HG03064 (cell line): Measurements from ENCODE around the gene CRLF1.
"Not testable (repeated sequence)": the region's sequence is repeated elsewhere in the genome, so short reads cannot be mapped to it uniquely, and the experiment has no call there.

ENCODE experiments used
- ATAC-seq: cut with Tn5 transposase; IDR thresholded peaks from one replicate; pipeline ENCODE4 v1.9.1; 2021; ENCODE audit warnings: low read depth; ENCODE audit not compliant: unreplicated experiment

The CRLF1 gene

GRCh38 chr19:18594096-18594823 lies 12.3 kb downstream of the CRLF1 start:
- no peak for ATAC-seq

GRCh38 chr19:18593367-18594095 lies 13.1 kb downstream of the CRLF1 start:
- ATAC-seq = no peak

- not testable (repeated sequence) for ATAC-seq
Observed at GRCh38 chr19:18592732-18593131, 13.9 kb downstream of the CRLF1 start.

- no peak for ATAC-seq
Observed at GRCh38 chr19:18591735-18592385, 14.7 kb downstream of the CRLF1 start.

GRCh38 chr19:18590273-18591272 lies 16.0 kb downstream of the CRLF1 start:
- no peak for ATAC-seq

- ATAC-seq = no peak
Observed at GRCh38 chr19:18589380-18590272, 17.0 kb downstream of the CRLF1 start.

- ATAC-seq = peak; percentile 67
Observed at GRCh38 chr19:18588611-18589379, 17.8 kb downstream of the CRLF1 start, which contains the start of gene REX1BD. TSS of gene REX1BD (plus strand) at chr19:18588798. CDS start at chr19:18588802, 4 bp downstream.

- no peak for ATAC-seq
Observed at GRCh38 chr19:18587962-18588610, 18.5 kb downstream of the CRLF1 start.

- ATAC-seq = no peak
Observed at GRCh38 chr19:18587561-18587960, 19.0 kb downstream of the CRLF1 start.

- no peak for ATAC-seq
Observed at GRCh38 chr19:18586306-18586705, 20.3 kb downstream of the CRLF1 start.

GRCh38 chr19:18580311-18580710 lies 26.3 kb downstream of the CRLF1 start:
- ATAC-seq = no peak

- no peak for ATAC-seq
Observed at GRCh38 chr19:18577365-18577914, 29.2 kb downstream of the CRLF1 start.

- no peak for ATAC-seq
Observed at GRCh38 chr19:18576383-18576782, 30.2 kb downstream of the CRLF1 start.

- no peak for ATAC-seq
Observed at GRCh38 chr19:18574691-18575291, 31.8 kb downstream of the CRLF1 start.

- peak; percentile 73 for ATAC-seq
Observed at GRCh38 chr19:18571564-18572344, 34.8 kb downstream of the CRLF1 start, which contains the start of gene UBA52. TSS of gene UBA52 (plus strand) at chr19:18571857. CDS start at chr19:18573301, 1,444 bp downstream.

GRCh38 chr19:18568367-18568766 lies 38.2 kb downstream of the CRLF1 start:
- no peak for ATAC-seq
